NCI-H345 treated with DMSO at 0.1 percent for 48 hours (cell line): ENCODE measurements around the gene COL4A4.
"Not testable (repeated sequence)": the region's sequence is repeated elsewhere in the genome, so short reads cannot be mapped to it uniquely, and the experiment has no call there.

Experiments
- DNase-seq: peaks from one replicate; lab custom pipeline; 2025; ENCODE audit not compliant: unreplicated experiment; lab: John Stamatoyannopoulos, UW

Gene COL4A4

DNA sequence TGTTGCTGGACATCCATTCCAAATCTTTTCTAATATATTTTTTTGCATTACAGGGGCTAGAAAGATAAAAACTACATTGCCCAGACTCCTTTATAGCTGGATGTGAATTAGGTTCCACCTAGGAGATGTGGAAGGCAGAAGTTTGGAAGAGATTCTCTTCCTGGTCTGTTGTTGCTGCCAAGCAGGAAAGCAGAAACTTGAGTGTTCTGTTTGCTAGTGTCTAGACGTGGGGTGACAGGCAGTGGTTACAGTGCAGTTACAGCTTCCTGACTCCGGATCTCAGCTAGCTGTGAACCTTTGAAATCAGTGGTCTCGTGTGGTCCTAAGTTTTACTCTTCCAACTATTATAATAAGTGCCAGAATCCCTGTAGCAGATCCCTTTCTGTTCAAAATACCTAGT is 46.2 kb downstream of the COL4A4 start:
- DNase-seq, result no peak

DNA sequence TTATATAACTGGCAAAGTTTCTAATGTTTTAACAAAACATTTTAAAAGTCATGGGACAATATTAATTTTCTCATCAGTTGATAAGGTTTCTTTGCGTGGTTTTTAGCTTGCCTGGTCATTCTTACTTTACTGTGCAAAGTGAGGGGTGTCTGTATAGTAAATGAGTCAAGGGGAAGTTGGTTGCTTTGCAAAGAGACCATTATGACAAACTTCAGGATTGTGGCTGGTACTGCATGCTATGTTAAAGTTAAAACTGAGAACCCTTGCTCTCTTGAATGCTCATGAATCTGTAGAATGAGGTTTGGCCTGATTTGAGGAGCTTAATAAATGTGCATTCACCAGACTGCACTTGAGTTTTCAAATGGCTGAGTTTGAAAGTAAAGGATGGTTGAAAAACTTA is 47.0 kb downstream of the COL4A4 start:
- no peak for DNase-seq

DNA sequence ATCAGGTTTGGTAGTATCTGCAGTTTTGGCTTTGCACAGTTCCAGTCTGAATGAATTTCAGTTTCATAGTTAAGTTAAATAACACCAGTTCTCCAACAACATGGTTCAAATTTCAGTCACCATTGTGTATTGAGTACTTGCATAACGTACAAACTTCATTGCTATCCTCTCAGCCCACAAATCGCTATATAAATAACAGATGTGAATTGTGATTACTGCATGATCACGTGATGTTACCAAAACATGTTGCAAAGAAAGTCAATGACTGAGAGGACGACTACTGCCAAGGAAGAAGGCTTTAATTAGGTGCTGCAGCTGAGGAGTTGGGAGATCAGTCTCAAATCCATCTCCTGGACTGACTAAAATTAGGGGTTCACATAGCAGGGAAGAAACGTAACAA is 48.2 kb downstream of the COL4A4 start:
- DNase-seq, result no peak

DNA sequence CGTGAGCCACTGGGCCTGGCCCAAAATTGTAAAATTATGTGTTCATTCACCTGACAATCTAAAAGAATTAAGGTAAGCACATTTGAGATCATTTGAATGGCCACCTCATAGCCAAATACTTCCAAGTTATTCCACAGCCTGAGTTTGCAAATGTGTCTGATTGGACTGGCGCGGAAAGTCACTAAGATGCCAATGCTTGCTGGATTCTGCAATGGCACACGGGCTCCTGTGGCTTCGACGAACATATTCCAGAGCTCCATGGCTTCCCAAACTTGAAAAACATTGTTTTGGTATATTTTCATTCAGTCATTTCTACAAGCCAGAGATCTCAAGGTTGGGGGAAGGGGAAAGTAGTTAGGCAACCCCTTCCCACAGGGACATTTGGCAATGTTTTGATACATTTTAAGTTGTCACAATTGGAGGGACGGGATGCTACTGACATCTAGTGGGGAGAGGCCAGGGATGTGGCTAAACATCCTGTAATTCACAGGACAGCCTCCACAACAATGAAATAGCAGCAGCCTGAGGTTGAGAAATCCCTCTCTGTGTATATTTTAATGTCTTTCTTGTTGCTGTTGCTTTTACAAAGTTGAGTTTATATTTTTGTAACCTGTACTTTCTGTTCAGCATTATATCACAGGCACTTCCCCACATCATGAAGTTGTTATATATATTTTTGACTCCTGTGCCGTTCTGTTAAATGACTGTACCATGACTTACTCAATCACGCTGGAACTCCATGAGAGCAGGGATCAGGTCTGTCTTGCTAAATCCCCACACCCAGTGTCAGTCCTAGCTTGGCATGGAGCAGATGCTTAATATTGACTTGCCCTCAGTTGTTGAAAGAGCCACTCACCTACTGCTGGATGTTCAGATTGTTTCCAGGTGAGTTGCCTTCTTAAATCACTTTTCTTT is 56.9 kb downstream of the COL4A4 start:
- DNase-seq, result peak; percentile 14

DNA sequence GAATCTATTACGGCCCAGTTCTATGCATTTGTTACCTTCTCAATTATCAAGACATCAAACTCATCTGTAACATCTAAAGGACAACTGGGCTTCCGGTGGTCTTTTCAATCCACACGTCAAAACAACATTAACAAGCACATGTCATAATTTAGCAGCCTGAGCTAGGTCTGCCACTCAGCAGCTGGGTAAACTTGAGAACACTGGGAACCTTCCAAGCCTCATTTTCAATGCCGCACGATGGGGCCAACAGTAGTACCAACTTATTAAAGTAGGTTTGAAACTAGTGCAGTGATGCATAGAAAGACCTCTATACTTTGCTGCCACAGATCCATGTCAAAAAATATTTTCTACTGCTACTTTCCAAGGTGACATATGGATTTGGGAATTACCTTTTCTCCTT is 60.4 kb downstream of the COL4A4 start:
- DNase-seq, result no peak

DNA sequence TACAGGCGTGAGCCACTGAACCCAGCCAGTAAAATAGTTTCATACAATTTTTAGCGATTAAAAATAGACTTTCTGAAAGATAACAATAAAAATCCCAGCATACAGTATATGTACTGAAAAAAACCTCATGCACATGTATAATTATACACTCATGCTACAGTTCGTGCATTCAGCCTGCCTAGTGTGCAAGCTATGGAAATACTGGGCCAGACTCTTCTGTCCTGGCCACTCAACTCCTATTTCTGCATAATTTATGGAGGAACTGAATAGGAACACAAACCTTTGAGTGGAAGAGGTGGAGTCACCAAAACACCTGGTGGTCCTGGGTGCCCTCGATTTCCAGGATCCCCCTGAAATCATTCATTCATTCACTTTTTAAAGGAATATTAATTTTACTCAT is 64.7 kb downstream of the COL4A4 start:
- DNase-seq, result no peak

DNA sequence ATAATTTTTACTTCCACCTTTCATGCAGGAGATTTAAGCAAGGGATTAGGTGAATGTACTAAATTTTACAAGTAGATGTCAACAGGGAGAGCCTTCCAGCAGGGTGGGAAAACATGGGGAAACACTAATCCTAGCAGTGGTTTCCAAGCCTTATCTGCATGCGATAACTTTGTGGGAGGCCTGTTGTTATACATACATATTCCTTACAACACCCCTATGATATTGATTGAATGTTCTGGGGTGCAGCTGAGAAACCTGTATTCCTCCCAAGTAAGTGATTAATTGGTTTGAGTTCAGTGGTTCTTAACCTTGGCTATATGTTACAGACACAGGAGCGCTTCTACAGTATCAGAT is 65.9 kb downstream of the COL4A4 start:
- no peak for DNase-seq

DNA sequence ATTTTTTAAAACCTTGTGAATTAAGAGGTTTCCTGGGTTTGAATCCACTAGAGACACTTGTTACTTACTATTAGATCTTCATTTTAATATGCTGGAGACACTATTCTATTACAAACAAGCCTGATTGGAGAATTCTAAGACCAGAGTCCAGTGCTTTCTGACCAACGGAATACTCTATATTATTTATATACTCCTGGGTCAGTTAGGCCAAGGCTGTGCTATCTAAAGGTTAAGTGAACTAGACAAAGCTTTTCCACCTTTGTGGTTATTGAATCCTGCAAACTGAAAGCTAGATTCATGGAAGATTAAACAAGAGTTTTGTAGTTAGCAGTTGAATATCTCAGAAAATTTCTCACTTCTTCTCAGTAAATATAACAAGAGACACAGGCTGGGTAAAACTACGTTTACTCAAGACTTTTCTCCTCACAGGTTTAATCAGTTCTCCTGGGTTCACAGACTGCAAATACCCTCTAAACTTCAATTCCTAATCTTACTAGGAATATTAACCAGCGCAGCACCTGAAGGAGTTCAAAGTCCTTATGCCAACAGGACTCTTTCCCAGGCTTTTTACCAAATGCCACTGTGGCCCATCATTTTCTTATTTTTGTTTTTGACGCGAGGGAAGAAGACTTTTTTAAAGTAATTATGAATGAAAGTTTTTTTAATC is 66.4 kb downstream of the COL4A4 start:
- no peak for DNase-seq

DNA sequence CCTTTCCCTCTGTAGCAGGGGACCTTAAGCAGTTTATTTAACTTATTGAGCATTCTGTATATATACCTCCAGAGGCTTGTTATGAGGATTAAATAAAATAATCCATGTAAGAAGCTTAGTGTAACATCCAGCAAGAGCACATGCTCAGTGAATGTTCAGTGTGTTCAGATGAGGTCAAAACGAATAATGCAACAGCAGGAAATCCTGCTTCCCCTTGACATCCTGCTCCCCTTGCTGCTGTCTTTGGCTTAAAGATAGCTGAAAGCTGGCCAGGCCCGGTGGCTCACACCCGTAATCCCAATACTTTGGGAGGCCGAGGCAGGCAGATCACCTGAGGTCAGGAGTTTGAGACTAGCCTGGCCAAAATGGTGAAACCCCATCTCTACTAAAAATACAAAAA is 68.7 kb downstream of the COL4A4 start:
- DNase-seq, result no peak

DNA sequence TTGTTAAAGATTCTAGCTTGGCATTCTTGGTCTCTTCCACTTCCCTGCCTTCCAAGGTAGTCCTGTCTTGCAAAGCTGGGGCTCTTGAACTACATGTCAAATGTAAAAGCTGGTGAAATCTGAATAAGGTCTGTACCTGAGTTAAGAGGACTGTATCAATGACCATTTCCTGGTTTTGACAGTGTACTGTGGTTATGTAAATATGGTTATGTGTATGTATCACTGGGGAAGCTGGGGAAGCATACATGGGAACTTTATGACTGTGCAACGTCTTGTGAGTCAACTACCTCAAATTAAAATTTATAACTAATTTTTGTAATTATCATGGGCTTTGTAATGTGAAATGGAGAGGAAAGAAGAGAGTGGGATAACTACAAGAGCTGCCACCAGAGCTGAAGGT is 81.7 kb downstream of the COL4A4 start:
- DNase-seq, result no peak

DNA sequence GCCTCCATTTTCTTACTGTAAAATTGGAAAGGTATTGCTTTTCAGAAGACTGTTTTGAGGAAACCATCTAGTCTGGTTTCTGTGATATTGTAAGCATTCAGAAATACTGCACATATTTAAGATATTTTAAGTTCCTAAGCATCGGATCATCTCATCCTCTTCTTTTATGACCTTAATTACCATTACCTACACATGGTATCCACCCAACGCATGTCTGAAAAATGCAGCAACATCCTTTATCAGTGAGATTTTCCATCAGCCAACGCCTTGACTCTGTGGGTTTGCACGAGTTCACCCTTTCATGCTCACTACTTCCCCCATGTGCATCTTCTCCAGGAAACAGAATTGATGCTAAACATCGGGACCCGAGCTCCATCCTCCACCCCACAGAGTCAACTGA is 84.3 kb downstream of the COL4A4 start:
- no peak for DNase-seq

DNA sequence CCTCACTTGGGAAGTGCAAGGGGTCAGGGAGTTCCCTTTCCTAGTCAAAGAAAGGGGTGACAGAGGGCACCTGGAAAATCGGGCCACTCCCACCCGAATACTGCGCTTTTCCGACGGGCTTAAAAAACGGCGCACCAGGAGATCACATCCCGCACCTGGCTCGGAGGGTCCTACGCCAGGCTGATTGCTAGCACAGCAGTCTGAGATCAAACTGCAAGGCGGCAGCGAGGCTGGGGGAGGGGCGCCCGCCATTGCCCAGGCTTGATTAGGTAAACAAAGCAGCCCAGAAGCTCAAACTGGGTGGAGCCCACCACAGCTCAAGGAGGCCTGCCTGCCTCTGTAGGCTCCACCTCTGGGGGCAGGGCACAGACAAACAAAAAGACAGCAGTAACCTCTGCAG is 98.9 kb downstream of the COL4A4 start:
- not testable (repeated sequence) for DNase-seq

DNA sequence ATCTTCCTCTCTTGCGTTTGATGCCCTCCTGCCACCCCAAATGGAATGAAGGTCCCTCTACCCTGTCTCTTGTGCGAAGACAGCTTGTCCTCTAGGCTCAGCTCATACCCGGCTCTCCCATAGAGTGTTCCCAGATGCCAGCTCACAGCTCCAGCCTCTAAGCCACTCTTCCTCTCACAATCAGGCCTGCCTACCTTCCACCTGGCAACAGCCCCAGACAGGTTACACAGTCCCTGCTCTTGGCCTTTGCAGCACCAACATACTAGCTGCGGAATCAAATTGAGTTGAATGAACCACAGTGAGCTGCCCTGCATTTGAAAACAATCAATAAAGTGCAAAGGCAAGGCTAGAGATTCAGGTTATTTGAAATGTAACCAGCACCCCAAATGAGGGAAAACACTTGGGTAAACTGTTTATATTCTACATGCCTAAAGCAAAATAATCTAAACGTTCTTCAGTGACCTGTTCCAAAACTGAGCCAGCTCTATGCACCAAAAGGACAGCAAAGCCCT is 105.1 kb downstream of the COL4A4 start:
- DNase-seq, result no peak

DNA sequence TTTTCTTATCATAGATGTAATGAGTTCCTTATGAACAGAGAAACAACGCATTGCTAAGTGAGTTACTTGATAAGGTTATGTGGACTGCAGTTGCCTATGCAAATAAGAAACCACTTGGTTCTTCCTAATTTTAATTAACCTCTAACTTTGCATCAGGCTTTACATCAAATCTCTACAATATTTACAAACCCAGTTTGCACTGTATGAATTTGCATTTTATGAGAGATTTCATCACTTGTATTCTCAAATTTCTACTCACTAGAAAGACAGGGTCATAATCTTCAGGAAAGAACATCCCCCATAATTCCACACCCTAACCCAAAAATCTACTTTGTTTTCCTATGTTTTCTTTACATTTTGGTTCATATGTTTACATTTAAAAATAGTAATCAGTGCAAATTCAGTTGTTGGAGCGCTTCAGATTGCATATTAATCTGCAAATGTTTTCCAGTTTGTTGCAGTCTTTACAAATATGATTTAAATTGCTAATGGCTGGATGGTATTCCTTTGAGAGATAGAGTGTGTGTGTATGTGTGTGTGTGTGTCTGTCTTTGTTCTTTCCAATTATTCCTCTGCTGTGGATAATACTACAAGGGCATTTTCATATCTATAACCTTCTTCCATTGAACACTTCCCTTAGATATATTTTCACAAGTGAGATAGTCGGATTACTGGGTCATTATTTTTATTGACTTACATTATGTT is 106.1 kb downstream of the COL4A4 start:
- no peak for DNase-seq

DNA sequence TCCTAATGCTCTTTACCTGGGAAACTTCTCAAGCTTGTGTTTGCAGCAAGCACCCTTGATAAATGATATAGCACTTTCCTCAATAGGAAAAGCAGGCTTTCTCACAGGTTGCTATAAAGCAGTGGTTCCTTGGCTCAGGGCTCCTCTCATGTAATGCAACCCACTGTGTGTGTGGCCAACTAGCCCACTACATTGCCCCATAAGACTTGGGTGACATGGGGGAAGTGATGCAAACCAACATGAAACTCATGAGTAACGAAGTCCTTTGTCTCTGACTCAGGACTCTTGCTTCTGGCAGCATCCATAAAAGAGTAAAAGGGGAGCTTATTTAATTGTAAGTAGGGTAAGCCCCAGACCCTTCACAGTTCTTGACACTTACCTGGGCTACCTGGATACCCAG is 106.9 kb downstream of the COL4A4 start:
- no peak for DNase-seq

DNA sequence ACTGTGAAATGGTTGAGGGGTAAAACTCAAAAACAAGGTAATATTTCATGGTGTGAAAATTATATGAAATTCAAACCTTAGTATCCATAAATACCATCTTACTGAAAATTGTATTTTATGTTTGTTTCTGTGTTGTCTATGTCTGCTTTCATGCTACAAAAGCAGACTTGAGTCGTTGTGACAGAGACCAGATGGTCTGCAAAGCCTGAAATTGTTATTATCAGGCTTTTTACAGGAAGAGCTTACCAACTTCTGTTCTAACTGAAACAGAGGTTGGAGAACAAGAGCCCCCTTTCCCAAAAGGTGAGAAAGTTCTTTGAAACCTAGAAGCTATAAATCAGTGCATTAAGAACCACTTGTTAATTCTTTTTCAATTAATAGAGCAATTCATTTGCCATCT is 110.0 kb downstream of the COL4A4 start:
- DNase-seq, result no peak

DNA sequence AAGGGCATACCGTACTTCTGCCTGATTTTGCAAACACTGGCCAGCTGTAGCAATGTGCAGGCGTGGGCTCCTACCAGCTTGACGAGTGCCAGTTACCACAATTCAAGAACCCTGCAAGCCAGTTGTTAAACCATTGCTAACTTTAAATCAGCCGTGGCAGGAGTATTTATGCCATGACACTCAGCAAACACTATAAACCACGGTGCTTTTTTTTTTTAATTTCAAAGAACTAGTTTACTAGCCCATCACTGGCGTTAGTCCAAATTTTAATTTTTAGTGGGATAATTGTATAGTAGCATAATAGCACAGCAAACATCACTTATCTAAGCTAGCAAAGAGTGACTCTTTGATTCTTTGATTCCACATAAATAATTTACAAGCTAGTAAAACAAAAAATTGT is 111.1 kb downstream of the COL4A4 start:
- DNase-seq, result peak; percentile 97

DNA sequence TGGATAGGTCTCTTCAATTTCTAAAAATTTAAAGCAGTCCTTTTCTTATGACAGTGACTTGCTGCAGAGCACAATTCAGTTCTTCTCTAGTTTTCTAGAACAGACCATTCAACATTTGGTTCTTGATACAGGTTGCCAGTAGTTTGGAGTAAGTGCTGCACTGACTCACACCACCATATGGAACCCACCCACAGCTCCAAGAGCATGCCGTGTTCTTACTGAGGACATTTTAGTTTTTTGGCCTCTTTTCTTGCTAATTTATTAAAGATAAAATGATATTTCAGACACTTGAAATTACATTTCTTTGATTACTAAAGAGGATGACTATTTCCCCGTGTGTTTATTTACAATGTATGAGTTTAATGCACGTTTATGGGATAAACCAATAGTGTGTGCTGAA is 120.0 kb downstream of the COL4A4 start:
- DNase-seq, result no peak

DNA sequence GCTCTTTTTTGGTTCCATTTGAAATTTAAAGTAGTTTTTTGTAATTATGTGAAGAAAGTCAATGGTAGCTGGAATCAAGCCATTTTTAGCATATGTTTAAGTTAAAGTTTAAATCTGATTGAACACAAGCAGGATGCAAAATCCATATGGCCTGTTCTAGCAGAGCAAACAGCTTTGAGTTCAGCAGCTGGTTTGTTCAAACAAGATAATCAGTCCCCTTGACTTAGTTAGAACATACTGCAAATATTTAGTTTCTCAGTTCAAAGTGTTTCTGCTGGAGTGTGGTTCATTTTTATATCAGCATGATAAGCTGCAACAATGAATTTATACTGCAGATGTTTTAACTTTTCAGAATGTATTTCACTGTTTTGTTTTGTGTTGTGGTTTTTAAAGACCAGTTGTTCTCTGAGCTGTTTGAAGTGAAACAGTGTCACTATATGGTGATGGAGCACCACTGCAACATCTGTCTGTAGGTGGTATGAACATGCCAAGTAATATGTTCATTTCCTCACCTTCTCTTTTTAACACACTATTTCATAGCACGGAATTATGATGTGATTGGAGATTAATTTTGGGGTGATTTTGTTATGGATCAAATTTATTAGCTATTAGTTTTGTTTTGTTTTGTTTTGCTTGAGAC is 125.3 kb downstream of the COL4A4 start:
- no peak for DNase-seq

DNA sequence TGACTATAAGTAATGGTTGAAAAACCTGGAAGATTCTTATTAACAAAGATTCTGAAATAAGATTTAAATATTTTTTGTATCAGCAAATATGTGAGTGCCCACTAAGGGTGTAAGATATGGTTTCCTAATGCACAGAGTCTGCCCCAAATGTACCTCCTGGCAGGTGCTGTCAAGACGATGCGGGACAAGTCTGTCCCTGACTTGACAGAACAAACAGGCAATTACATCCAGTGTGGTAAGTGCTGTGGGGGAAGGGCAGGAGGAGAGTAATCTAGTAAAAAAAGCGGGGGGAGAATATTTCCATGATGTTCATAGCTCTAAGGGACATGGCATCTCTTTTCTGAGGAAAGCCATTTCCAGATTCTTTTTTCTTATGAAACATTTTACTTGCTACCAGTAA is 127.5 kb downstream of the COL4A4 start:
- DNase-seq, result no peak

DNA sequence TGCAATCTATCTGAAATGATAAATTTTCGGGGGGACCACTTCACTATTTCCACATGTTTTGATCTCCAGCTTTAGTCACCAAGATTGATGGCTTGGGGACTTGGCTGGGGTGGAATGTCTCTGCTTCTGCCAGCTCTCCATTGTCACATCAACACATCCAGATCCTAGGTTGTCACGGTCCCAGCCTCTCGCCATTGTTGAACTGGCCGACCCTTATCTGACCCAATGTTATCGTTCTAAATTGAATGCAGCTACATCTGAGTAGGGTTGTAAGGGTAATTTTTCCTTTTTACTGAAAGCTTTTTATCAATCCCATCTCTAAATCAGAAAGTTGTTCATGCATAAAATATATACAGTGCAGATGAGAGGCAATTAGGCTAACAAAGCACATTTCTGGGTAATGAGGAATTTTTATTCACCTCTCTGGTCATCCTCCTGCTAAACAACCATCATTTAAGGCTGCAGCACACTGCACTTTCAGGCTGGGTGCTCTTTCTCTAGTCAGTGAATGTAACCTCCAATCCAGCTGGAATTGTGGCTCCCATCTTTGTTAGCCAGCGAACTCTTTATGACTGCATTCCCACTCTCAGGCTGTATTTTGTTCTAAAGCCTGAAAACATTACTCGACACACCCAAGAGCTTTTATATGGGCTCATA is 128.2 kb downstream of the COL4A4 start:
- DNase-seq, result no peak
